Activated CD8-positive, alpha-beta memory T cell treated with anti-CD3 and anti-CD28 coated beads for 48 hours (primary cell): ENCODE data around the gene KLRC2.
"Not testable (repeated sequence)": the region's sequence is repeated elsewhere in the genome, so short reads cannot be mapped to it uniquely, and the experiment has no call there.

ENCODE experiments used
- DNase-seq, 3 experiments: peaks; one replicate each; pipeline ENCODE4 v3.0.0-alpha.2; 2020; ENCODE audit warnings: low read depth in 2 of 3, low spot score in 2 of 3

Gene KLRC2

DNA sequence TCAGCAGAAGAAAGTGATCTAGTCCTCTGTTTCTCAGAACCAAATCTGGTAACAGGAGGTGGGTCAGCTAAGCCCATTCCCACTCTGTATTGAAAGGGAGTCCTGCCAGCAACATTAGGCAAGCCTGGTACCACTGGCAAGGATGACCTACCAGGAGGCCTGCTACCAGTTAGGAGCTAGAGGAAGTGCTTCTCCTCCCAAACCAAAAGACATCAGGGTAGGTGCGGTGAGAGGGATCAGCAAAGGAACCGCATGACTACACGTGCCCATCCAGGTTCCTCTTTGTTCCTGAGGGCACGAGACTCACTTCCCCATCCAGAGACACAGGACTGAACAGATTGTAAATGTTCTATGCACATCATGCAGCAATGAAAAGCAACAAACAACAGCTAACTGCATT, 29.1 kb downstream of the KLRC2 start:
- no peak for DNase-seq

DNA sequence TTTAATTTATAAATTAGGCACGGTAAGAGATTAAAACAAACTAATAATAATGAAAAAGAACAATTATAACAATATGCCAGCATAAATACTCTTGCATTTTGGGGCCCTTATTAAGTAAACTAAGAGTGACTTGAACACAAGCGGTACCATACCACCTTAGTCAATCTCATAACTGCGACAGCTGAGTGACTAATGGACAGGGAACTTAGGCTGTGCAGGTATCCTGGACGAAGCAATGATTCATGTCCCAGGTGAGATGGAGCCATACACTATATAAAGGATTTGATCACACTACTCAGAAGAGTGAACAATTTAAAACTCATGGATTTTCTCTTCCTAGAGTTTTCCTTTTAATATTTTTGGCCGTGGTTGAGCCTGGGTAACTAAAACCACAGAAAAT, 30.5 kb downstream of the KLRC2 start:
- no peak for DNase-seq

DNA sequence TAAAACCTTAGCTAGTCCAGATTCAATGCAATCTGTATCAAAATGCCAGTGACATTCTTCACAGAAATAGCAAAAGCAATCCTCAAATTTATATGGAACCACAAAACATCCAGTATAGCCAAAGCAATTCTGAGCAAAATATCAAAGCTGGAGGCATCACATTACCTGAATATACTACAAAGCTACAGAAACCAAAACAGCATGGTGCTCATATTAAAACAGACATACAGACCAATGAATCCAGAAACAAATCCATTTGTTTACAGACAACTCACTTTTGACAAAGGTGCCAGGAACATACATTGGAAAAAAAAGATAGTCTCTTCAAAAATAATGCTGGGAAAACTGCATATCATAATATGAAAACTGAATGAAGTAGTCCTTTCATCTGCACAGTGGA, 31.0 kb downstream of the KLRC2 start:
- no peak for DNase-seq

DNA sequence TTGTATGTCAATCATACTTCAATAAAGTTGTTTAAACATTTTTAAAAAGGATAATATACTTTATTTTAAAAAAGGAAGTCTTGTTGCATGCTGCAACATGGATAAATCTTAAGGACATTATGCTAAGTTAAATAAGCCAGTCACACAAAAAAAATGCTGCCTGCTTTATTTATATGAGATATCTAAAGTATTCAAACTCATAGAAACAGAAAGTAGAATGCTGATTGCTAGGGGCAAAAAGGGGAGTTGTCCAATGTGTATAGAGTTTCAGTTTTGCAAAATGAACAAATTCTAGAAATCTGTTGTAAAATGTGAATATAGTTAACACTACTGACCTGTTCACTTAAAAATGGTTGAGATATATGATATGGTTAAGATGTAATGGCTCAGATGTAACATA, 35.0 kb downstream of the KLRC2 start:
- no peak for DNase-seq

DNA sequence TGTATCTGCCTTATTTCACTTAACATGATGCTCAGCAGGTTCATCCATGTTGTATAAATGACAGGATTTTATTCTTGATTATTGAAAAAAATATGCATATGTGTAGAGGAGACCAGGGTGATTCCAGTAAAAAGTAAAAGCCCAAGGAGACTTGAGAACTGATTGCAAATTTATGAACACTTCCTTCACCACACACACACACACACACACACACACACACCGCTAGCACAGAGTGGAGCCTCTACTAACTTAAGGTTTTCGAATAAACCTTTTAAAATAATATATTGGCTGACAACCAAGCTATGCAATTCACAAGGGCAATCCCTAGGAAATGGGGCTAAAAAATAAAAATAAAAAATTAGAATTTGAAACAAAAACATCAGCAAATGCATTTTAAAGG, 37.6 kb downstream of the KLRC2 start:
- no peak for DNase-seq

DNA sequence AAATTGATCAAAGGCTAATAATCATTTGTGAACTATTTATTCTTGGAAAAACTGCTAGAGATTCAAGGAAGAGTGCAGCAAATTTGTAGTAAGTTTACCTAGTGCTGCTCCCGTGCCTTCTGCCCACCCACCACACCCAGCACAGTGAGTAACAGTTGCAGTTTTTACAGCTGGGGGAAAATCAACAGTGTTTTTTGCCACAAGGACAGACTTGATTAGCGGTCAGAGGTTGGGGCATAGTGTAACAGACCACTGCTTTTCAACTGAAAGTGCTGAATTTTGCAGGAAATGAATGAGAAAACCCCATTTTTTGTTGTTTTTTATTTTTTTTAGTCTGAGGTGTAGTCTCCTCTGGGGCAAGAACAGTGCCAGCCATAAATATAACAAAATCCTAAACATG, 38.5 kb downstream of the KLRC2 start:
- no peak for DNase-seq

DNA sequence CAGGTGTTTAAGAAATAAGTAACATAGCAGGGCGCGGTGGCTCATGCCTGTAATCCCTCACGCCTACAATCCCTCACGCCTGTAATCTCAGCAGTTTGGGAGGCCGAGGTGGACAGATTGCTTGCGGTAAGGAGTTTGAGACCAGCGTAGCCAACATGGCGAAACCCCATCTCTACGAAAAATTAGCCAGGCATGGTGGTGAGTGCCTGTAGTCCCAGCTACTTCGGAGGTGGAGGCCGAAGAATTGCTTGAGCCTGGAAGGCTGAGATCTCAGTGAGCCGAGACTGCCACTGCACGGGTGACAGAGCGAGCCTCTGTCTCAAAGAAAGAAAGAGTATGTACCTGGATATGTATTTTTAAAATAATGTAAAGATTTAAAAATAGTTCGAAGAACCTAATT, 39.6 kb downstream of the KLRC2 start:
- not testable (repeated sequence) for DNase-seq

DNA sequence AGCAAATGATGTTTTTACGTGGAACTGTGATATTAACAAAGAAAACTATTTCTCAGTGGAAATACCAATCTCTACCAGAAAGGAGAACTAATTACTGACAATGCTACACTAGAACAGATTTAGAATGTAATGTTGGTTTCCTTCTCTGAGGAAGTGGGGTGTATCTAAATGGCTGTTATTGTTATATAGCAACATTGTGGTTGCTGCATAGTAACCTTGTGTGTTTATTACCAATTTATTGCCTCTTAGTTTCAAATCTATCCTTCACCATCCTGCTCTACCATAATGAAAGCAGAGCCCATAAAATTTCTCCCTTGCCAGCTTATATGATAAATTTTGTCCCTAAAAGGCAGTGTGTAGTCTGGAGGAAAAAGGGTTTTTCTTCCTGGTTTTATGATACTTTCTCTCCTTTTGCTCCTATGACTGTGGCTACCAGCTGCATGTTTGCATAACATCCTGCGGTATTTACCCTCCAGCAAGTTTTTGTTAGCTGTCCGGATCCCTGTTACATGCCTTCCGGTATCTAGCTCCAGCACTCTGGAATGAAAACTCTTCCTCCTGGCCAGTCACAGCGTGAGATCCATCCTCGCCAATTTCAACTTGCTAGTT, 40.3 kb downstream of the KLRC2 start:
- no peak for DNase-seq

DNA sequence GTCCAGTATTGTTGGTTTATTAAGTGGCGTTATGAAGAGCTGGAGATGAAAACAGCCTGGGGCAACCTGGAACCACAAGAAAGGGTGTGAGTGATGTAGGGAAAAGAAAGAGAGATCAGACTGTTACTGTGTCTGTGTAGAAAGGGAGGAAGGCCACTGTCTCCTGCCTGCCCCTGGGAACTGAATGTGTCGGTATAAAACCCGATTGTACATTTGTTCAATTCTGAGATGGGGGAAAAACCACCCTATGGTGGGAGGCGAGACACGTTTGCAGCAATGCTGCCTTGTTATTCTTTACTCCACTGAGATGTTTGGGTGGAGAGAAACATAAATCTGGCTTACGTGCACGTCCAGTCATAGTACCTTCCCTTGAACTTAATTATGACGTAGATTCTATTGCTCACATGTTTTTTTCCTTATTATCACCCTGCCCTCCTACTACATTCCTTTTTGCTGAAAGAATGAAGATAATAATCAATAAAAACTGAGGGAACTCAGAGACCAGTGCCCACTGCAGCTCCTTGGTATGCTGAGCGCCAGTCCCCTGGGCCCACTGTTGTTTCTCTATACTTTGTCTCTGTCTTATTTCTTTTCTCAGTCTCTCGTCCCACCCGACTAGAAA, 41.2 kb downstream of the KLRC2 start:
- DNase-seq: not testable (repeated sequence)

DNA sequence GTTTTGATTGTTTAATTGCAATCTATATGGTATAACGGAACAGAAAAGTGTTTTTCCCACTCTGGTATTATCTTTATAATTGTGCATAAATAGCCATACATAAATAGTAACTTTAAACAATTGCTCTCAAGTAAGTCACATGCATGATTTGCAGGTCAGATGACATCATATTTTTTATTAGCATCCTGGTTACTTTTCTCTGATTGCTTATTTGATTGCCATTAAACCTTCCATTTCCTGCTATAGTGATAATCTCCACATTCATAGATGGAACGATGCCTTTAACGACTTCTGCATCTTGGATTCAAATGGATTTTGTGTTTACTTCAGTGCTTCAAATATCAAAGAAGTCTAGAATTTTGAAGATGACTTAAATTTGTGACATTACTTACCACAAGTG, 42.5 kb downstream of the KLRC2 start:
- no peak for DNase-seq

DNA sequence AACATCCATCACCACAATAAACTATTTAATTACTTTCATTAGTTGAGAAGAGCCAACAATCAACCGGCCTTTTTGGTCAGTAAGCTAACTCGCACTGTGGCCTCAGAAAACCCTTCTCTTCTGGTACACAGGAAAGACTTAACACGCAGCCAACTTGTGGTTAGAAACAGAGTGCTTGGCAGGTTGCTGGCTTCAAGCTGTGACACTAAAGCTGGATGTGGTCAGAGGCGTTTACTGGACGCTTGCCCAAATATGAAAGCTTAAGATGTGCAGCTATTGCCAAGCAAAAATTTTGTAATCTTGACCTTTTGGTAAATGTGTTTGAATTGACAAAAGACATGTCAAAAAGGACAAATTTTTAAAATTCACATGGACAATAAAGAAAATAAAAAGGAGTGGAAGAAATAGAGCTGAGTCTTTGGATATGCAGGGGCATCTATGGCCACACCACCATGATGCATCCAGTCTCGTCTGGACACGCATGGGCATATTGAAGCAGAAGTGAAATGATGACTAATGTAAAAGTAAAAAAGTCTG, 43.3 kb downstream of the KLRC2 start:
- DNase-seq: no peak

DNA sequence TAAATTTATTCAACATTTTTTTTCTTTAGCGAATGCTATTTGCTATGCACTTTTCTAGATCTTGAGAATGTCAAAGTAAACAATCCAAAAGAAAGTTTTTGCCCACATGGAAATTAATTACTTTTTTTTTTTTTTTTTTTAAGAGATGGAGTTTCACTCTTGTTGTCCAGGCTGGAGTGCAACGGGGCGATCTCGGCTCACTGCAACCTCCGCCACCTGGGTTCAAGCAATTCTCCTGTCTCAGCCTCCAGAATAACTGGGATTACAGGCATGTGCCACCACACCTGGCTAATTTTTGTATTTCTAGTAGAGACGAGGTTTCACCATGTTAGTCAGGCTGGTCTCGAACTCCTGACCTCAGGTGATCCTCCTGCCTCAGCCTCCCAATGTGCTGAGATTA, 44.8 kb downstream of the KLRC2 start:
- not testable (repeated sequence) for DNase-seq

DNA sequence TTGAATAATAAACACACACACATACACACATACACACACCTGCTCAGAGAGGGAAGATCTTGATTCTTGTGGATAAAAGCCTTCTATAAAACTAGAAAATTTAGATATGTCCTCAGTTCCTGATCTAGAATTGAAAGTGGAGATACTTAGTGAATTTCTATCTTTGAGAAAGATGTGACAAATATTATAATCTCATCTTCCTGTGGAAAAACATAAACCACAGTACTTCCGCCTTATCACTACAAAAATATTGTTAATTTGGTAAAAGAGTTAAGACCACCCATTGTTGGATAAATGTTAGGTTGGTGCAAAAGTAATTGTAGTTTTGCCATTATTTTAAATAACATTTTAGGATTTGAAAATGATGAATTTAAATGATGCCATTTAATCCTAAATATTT, 45.9 kb downstream of the KLRC2 start, which contains the start of gene KLRK1:
Gene KLRK1, minus strand, starts transcription at position 138 of the 400 bp plus-strand sequence. CDS start 1,231 bp downstream, outside the sequence.
- DNase-seq: no peak

DNA sequence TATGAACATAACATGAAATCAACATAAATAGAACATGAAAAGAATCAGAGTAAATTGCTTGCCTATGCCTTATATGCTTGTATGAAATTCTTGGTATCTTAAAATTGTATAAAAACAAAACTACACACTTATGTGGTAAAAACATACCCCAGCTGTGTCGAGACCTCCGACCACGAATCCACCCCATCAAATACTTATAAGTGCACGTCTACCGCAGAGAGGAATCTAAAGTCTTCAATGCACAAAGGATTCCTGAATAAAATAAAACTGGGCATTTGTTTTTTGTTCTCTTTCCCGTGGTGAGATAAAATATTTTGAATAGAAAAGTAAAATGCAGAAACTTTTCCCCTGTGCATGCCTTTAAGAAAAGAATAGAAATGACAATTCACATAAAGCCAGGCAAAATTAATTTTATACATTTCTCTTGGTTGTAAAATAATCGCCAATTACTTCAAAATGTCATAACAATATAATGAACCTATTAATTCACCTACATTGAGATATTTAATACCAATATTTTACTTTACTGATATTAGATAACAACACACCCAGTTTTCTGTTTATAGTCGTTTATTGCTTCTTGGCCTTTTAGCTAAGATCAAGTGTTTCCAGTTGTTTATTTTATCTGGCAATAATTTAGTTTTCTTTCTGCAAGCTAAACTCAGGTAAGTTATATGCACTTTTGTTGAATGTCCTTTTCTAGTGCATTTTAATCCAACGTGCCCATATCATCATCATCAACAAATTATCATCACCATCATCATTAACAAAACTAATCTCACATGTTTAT, 47.0 kb downstream of the KLRC2 start:
- no peak for DNase-seq

DNA sequence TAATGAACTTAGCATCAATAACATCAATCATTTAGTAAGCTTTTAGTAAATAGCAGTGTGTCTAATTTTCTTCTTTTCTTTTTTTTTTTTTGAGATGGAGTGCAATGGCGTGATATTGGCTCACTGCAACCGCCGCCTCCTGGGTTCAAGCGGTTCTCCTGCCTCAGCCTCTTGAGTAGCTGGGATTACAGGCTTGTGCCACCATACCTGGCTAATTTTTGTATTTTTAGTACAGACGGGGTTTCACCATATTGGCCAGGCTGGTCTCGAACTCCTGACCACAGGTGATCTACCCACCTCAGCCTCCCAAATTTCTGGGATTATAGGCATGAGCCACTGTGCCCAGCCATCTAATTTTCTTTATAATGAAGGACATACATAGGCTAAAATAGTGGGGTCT, 48.3 kb downstream of the KLRC2 start:
- not testable (repeated sequence) for DNase-seq

DNA sequence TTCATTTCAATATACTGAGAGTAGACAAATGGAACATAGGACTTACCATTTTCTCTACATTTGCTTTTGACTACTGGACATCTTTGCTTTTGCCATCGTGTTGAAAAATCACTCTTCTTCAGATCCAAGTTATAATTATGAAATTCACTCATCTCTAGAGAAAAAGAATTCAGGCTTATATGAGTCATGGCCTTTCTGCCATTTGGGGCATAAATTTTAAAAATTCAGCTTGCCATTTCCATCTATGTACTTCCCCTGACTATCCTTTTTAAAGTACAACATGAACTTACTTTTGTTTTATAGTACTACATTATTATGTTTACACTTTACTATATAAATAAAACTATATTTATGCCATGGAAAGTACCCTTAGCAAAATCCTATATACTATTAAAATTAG, 49.0 kb downstream of the KLRC2 start:
- no peak for DNase-seq

DNA sequence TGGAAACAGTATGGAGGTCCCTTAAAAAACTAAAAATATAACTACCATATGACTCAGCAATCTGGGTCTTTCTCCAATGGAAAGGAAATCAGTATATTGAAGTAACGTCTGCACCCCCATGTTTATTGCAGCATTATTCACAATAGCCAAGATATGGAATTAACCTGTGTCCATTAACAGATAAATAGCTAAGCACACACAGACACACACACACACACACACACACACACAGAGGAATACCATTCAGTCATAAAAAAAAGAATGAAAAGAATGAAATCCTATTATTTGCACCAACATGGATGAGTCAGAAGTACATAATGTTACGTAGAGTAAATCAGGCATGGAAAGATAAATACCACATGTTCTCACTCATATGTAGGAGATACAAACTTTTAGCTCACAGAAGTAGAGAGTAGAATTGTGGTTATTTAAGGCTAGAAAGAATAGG, 50.6 kb downstream of the KLRC2 start:
- DNase-seq: no peak

DNA sequence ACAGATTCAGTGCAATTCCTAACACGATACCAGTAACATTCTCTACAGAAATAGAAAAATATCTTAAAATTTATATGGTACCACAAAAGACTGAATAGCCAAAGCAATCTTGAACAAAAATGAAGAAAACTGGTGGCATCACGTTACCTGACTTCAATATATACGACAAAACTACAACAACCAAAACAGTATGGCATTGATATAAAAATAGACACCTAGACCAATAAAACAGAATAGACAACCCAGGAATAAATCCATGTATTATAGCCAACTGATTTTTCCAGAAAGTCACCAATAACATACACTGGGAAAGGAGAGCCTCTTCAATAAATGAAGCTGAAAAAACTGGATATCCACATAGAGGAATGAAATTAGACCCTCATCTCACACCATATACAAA, 51.6 kb downstream of the KLRC2 start:
- DNase-seq: no peak

DNA sequence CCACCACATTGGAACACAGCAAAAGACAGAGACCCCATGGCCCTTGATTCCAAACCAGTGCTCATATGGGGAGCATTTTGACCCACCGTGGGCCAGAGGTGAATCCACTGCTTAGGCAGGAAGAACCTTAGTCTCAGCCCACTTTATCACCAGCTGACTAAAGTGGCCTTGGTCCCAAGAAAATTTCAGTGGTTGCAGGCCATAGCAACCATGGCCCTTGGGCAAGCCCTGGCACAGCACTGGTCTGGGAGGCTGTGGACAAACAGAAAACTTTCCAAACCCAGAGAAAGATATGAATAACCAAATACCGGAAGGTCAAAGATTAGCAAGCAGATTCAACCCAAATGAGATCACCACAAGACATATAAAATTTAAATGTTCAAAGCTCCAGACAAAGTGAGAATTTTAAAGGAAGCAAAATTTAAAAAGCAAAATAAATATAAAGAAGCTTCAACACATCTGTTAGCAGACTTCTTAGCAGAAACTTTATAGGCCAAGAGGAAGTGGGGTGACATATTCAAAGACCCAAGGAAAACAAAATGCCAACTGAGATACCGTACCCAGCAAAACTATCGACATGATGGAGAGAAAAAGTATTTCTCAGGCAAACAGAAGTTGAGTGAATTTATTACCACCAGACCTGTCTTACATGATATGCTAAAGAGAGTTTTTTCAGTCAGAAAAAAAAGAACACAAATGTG, 53.7 kb downstream of the KLRC2 start:
- no peak for DNase-seq
